Measurements from ENCODE around the gene MRGPRE. TPM values are rescaled to one million over a fixed set of nuclear protein-coding genes. Genes with fewer than 3 reads are reported as not detected.

MRGPRE gene
- total RNA-seq, 1 donor from 2014 or later: 1.0 TPM

GRCh38 chr11:3202759-3203158 lies 29.5 kb downstream of the MRGPRE start:
- Mint-ChIP-seq H3K4me3 (ENCODE audit: unreplicated experiment) (no peak overlapping the region), H3K9me3 (ENCODE audit: unreplicated experiment) (peaks cover 2% of the 10 kb centered on the region), H3K27ac (ENCODE audit: unreplicated experiment) (no peak overlapping the region), H3K4me1 (ENCODE audit: low read depth, unreplicated experiment) (peaks cover 11% of the 10 kb centered on the region), H3K36me3 (ENCODE audit: unreplicated experiment) (no peaks in the 10 kb centered on the region), H3K27me3 (ENCODE audit: unreplicated experiment) (peaks cover 4% of the 10 kb centered on the region)
- TF ChIP-seq CTCF (IDR thresholded peaks at IDR 0.05; ENCODE audit: partially characterized antibody, unreplicated experiment): no peak
- DNase-seq: no peak

GRCh38 chr11:3202305-3202704 lies 29.9 kb downstream of the MRGPRE start:
- TF ChIP-seq CTCF (IDR thresholded peaks at IDR 0.05; ENCODE audit: partially characterized antibody, unreplicated experiment): no peak
- Mint-ChIP-seq H3K27ac (ENCODE audit: unreplicated experiment) (no peak overlapping the region), H3K36me3 (ENCODE audit: unreplicated experiment) (no peaks in the 10 kb centered on the region), H3K9me3 (ENCODE audit: unreplicated experiment) (peaks cover 2% of the 10 kb centered on the region), H3K4me3 (ENCODE audit: unreplicated experiment) (no peak overlapping the region), H3K27me3 (ENCODE audit: unreplicated experiment) (peaks cover 4% of the 10 kb centered on the region), H3K4me1 (ENCODE audit: low read depth, unreplicated experiment) (peaks cover 11% of the 10 kb centered on the region)
- DNase-seq: no peak

GRCh38 chr11:3201677-3202181 lies 30.5 kb downstream of the MRGPRE start:
- Mint-ChIP-seq H3K36me3 (ENCODE audit: unreplicated experiment) (no peaks in the 10 kb centered on the region), H3K27ac (ENCODE audit: unreplicated experiment) (no peak overlapping the region), H3K4me3 (ENCODE audit: unreplicated experiment) (no peak overlapping the region), H3K4me1 (ENCODE audit: low read depth, unreplicated experiment) (peaks cover 11% of the 10 kb centered on the region), H3K27me3 (ENCODE audit: unreplicated experiment) (peaks cover 4% of the 10 kb centered on the region), H3K9me3 (ENCODE audit: unreplicated experiment) (peaks cover 2% of the 10 kb centered on the region)
- TF ChIP-seq CTCF (IDR thresholded peaks at IDR 0.05; ENCODE audit: partially characterized antibody, unreplicated experiment): no peak
- no peak for DNase-seq

- Mint-ChIP-seq H3K4me3 (ENCODE audit: unreplicated experiment) (no peak overlapping the region), H3K9me3 (ENCODE audit: unreplicated experiment) (peaks cover 2% of the 10 kb centered on the region), H3K27me3 (ENCODE audit: unreplicated experiment) (peaks cover 4% of the 10 kb centered on the region), H3K36me3 (ENCODE audit: unreplicated experiment) (no peaks in the 10 kb centered on the region), H3K27ac (ENCODE audit: unreplicated experiment) (no peak overlapping the region), H3K4me1 (ENCODE audit: low read depth, unreplicated experiment) (peaks cover 11% of the 10 kb centered on the region)
- no peak for TF ChIP-seq CTCF (IDR thresholded peaks at IDR 0.05; ENCODE audit: partially characterized antibody, unreplicated experiment)
- no peak for DNase-seq
These were observed 31.1 kb downstream of the MRGPRE start for GRCh38 chr11:3201112-3201581.

DNA sequence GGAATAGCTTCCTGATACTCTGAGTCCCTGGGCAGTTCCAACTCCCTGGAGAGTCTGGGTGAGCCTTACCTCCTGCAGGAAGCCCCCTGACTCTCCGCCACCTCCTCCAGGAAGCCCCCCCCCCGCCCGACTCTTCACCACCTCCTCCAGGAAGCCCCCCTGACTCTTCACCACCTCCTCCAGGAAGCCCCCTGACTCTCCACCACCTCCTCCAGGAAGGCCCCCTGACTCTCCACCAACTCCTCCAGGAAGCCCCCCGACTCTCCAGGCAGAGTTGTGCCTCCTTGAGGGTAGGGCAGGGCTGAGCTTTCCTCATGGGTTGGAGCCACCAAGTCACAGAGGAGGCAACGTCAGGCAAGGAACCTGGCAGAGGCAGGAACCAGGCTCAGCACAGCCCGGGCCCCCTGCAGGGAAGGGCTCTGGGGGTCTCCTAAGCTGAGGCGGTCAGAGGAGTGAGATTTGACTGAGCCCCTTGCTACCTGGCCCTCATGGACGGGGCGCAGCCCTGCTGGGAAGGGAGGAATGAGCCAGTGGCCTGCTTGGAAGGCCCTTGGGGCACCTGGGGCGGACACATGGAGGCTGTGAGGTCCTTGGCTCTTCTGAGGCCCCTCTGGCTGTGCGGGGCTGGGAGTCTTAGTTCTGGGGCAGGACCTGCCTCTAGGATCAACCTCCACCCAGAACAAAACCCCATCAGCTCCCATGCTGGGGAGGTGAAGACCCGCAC lies 31.7 kb downstream of the MRGPRE start:
- Mint-ChIP-seq H3K4me1 (ENCODE audit: low read depth, unreplicated experiment) (peaks cover 10% of the 10 kb centered on the region), H3K36me3 (ENCODE audit: unreplicated experiment) (no peaks in the 10 kb centered on the region), H3K4me3 (ENCODE audit: unreplicated experiment) (no peak overlapping the region), H3K27ac (ENCODE audit: unreplicated experiment) (no peak overlapping the region), H3K27me3 (ENCODE audit: unreplicated experiment) (peaks cover 4% of the 10 kb centered on the region), H3K9me3 (ENCODE audit: unreplicated experiment) (peaks cover 2% of the 10 kb centered on the region)
- TF ChIP-seq CTCF (IDR thresholded peaks at IDR 0.05; ENCODE audit: partially characterized antibody, unreplicated experiment): no peak
- DNase-seq: no peak

Data from glutamatergic neuron (in vitro differentiated cells).